DND-41 (cell line): ENCODE data around the gene C19orf33.

Source experiments
- ATAC-seq: fragments of 200-7000 bp; cut with Tn5 transposase; 3 replicates; pipeline ENCODE4 v1.9.1; 2021; ENCODE audit warnings: low read depth; ENCODE audit not compliant: insufficient read depth
- DNase-seq: peaks from one replicate; pipeline ENCODE4 v3.0.0-alpha.2; 2020
- H2AFZ ChIP-seq: 2 replicates; pipeline ENCODE4 v1.6.0; 2012; ENCODE audit warnings: low read depth, low read length
- H3K27ac ChIP-seq: 2 replicates; pipeline ENCODE4 v1.5.1; 2012; ENCODE audit warnings: low read length, inconsistent platforms
- H3K27me3 ChIP-seq: fragments of 200-600 bp; sonication (generic); 2 replicates; pipeline ENCODE4 v1.6.0; 2012; ENCODE audit warnings: low read length, mild to moderate bottlenecking, inconsistent platforms; ENCODE audit not compliant: insufficient read depth, poor library complexity
- H3K36me3 ChIP-seq: 2 replicates; pipeline ENCODE4 v1.5.1; 2012; ENCODE audit warnings: low read length, inconsistent platforms; ENCODE audit not compliant: insufficient read depth
- H3K4me1 ChIP-seq: 2 replicates; pipeline ENCODE4 v1.5.1; 2012; ENCODE audit warnings: mild to moderate bottlenecking, low read length; ENCODE audit not compliant: insufficient read depth
- H3K4me2 ChIP-seq: 2 replicates; pipeline ENCODE4 v1.6.0; 2012; ENCODE audit warnings: mild to moderate bottlenecking, moderate library complexity, low read length, inconsistent platforms; ENCODE audit not compliant: insufficient read depth
- H3K4me3 ChIP-seq, 2 experiments: fragments of 200-600 bp in 1 of 2; shearing (Covaris generic) in 1 of 2; 2 replicates each; pipeline ENCODE4 v1.5.1; 2012 to 2016; ENCODE audit warnings: inconsistent platforms in 2 of 2, low read length in 2 of 2, mild to moderate bottlenecking in 2 of 2, low read depth in 1 of 2, moderate library complexity in 1 of 2
- H3K79me2 ChIP-seq: 2 replicates; pipeline ENCODE4 v1.6.0; 2012; ENCODE audit warnings: low read length, inconsistent platforms; ENCODE audit not compliant: insufficient read depth
- H3K9ac ChIP-seq: 2 replicates; pipeline ENCODE4 v1.6.0; 2012; ENCODE audit warnings: low read depth, mild to moderate bottlenecking, inconsistent platforms, low read length, moderate library complexity
- H3K9me3 ChIP-seq: 2 replicates; pipeline ENCODE4 v1.5.1; 2012; ENCODE audit warnings: low read length, moderate library complexity, mild to moderate bottlenecking, inconsistent platforms; ENCODE audit not compliant: insufficient read depth, severe bottlenecking
- H4K20me1 ChIP-seq: 2 replicates; pipeline ENCODE4 v1.6.0; 2012; ENCODE audit warnings: low read length; ENCODE audit not compliant: insufficient read depth
- CTCF ChIP-seq: IDR thresholded peaks from 2 replicates; pipeline ENCODE4 v1.5.1; 2012; ENCODE audit warnings: borderline replicate concordance, low read length, moderate library complexity, mild to moderate bottlenecking; ENCODE audit not compliant: poor library complexity, severe bottlenecking; ENCODE audit errors: extremely low read depth
- EZH2 ChIP-seq: IDR thresholded peaks from 3 replicates; pipeline ENCODE4 v1.6.1; 2012; ENCODE audit warnings: borderline replicate concordance, low read depth, mild to moderate bottlenecking, moderate library complexity, low read length, inconsistent platforms; ENCODE audit not compliant: severe bottlenecking

The C19orf33 gene

GRCh38 chr19:38308926-38309614 is 5.0 kb downstream of the C19orf33 start:
- Histone ChIP-seq H3K79me2 (peaks cover 24% of the 10 kb centered on the region), H3K4me1 (no peaks in the 10 kb centered on the region), H2AFZ (no peak overlapping the region), H3K36me3 (peaks cover 41% of the 10 kb centered on the region), H3K27ac (no peak overlapping the region), H3K9me3 (no peaks in the 10 kb centered on the region), H4K20me1 (0 out of 2 replicates have a peak, but pooled peaks cover 9% of the 10 kb centered on the region), H3K4me2 (no peak overlapping the region), H3K27me3 (no peaks in the 10 kb centered on the region), H3K9ac (no peak overlapping the region), H3K4me3 (no peak overlapping the region)
- DNase-seq (no peak), ATAC-seq (no peak)
- TF ChIP-seq EZH2 (no peak), CTCF (no peak)

- Histone ChIP-seq H3K4me3 (no peak overlapping the region), H3K4me1 (peaks cover 5% of the 10 kb centered on the region), H3K9ac (no peak overlapping the region), H3K27ac (no peak overlapping the region), H2AFZ (no peak overlapping the region), H3K27me3 (no peaks in the 10 kb centered on the region), H3K36me3 (peaks cover 38% of the 10 kb centered on the region), H3K4me2 (no peak overlapping the region), H3K9me3 (no peaks in the 10 kb centered on the region), H4K20me1 (0 out of 2 replicates have a peak, but pooled peaks cover 9% of the 10 kb centered on the region), H3K79me2 (peaks cover 30% of the 10 kb centered on the region)
- ATAC-seq (no peak), DNase-seq (no peak)
- TF ChIP-seq CTCF (no peak), EZH2 (no peak)
These were observed 5.7 kb downstream of the C19orf33 start for GRCh38 chr19:38309615-38310278.

GRCh38 chr19:38310279-38310670 is 6.2 kb downstream of the C19orf33 start:
- Histone ChIP-seq H3K9ac (no peak overlapping the region), H3K27me3 (no peaks in the 10 kb centered on the region), H3K9me3 (no peaks in the 10 kb centered on the region), H3K4me2 (no peak overlapping the region), H4K20me1 (0 out of 2 replicates have a peak, but pooled peaks cover 9% of the 10 kb centered on the region), H3K27ac (no peak overlapping the region), H3K4me1 (peaks cover 11% of the 10 kb centered on the region), H2AFZ (no peak overlapping the region), H3K79me2 (peaks cover 36% of the 10 kb centered on the region), H3K36me3 (peaks cover 33% of the 10 kb centered on the region), H3K4me3 (no peak overlapping the region)
- TF ChIP-seq EZH2, result no peak
- TF ChIP-seq CTCF, result no peak
- ATAC-seq (no peak), DNase-seq (no peak)
